ENCODE results near the gene ZNFX1. TPM values are rescaled to one million over a fixed set of nuclear protein-coding genes. Genes with fewer than 3 reads are reported as not detected.

ZNFX1 gene
- total and polyA plus RNA-seq, 9 of the 15 experiments (the other 6 are each of a cell fraction or from before 2014, with no cell fraction given), result 3.8 to 13.8 (median 10.3) TPM

DNA sequence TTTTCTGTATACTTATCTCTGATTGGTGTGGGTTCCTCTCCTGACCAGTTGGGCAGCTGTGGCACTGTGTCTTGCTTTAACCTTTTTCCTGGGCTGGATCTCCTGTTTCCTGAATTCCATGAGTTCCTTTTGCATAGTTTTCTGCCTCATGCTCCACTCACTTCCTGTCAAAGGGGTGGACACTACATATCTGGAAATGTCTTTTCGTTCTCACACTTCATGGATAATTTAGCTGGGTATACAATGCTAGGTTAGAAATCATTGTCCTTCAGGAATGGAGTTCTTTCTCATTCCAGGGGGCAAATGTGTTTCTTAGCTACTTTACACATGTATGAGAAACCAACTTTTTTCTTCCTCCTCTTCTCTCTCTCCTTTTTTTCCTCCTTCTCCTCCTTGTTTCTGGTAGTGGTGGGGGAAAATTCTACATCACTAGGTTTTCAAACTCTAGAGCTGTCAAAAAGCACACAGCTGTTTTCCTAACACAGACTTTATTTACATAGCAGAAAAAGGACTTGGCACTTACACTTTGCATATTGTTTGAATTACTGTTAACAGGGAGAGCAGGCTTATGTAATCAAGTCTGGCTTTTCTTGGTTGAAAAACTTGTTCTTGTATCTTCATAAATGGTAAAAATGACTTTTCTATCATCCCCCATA lies 67.6 kb downstream of the ZNFX1 start (continued):
- TF ChIP-seq TEAD4 (IDR thresholded peaks at IDR 0.05; ENCODE audit: low read length) (no peak), TEAD4 (CRISPR knock-in tag; IDR thresholded peaks at IDR 0.05; ENCODE audit: borderline replicate concordance) (no peak), CBX5 (IDR thresholded peaks at IDR 0.05; ENCODE audit: borderline replicate concordance, low read depth) (peak; percentile 63; the same call in 1 of the 2 replicates), NR2C2 (CRISPR knock-in tag; IDR thresholded peaks at IDR 0.05) (no peak), NR2C2 (tag; IDR thresholded peaks at IDR 0.05) (no peak), TRIM24 (IDR thresholded peaks at IDR 0.05) (peak; percentile 31 to 55; a peak in 1 of 4 replicates), STAG1 (CRISPR knock-in tag; IDR thresholded peaks at IDR 0.05; ENCODE audit: borderline replicate concordance) (no peak), TEAD2 (tag; IDR thresholded peaks at IDR 0.05) (no peak), KDM1A (IDR thresholded peaks at IDR 0.05) (no peak), POLR3G (IDR thresholded peaks at IDR 0.05; ENCODE audit: extremely low read depth, insufficient read length, insufficient replicate concordance) (no peak), SMAD2 (IDR thresholded peaks at IDR 0.05; ENCODE audit: low read depth, low read length) (no peak), SRSF3 (IDR thresholded peaks at IDR 0.05; ENCODE audit: insufficient read depth, low read length) (no peak), ZFP1 (CRISPR knock-in tag; IDR thresholded peaks at IDR 0.05) (peak; percentile 85), SOX6 (IDR thresholded peaks at IDR 0.05) (no peak), TRIM28 (IDR thresholded peaks at IDR 0.05) (peak; percentile 77; the same call in 1 of the 2 replicates), NCOA6 (IDR thresholded peaks at IDR 0.05) (no peak)
- TF ChIP-seq, protein P1, sequence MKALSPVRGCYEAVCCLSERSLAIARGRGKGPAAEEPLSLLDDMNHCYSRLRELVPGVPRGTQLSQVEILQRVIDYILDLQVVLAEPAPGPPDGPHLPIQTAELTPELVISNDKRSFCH (CRISPR knock-in tag; IDR thresholded peaks at IDR 0.05), result no peak
- TF ChIP-seq, protein P1 (tag; IDR thresholded peaks at IDR 0.05), result no peak
- TF ChIP-seq, protein P2, sequence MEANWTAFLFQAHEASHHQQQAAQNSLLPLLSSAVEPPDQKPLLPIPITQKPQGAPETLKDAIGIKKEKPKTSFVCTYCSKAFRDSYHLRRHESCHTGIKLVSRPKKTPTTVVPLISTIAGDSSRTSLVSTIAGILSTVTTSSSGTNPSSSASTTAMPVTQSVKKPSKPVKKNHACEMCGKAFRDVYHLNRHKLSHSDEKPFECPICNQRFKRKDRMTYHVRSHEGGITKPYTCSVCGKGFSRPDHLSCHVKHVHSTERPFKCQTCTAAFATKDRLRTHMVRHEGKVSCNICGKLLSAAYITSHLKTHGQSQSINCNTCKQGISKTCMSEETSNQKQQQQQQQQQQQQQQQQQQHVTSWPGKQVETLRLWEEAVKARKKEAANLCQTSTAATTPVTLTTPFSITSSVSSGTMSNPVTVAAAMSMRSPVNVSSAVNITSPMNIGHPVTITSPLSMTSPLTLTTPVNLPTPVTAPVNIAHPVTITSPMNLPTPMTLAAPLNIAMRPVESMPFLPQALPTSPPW (CRISPR knock-in tag; IDR thresholded peaks at IDR 0.05), result no peak
- TF ChIP-seq, protein P3, sequence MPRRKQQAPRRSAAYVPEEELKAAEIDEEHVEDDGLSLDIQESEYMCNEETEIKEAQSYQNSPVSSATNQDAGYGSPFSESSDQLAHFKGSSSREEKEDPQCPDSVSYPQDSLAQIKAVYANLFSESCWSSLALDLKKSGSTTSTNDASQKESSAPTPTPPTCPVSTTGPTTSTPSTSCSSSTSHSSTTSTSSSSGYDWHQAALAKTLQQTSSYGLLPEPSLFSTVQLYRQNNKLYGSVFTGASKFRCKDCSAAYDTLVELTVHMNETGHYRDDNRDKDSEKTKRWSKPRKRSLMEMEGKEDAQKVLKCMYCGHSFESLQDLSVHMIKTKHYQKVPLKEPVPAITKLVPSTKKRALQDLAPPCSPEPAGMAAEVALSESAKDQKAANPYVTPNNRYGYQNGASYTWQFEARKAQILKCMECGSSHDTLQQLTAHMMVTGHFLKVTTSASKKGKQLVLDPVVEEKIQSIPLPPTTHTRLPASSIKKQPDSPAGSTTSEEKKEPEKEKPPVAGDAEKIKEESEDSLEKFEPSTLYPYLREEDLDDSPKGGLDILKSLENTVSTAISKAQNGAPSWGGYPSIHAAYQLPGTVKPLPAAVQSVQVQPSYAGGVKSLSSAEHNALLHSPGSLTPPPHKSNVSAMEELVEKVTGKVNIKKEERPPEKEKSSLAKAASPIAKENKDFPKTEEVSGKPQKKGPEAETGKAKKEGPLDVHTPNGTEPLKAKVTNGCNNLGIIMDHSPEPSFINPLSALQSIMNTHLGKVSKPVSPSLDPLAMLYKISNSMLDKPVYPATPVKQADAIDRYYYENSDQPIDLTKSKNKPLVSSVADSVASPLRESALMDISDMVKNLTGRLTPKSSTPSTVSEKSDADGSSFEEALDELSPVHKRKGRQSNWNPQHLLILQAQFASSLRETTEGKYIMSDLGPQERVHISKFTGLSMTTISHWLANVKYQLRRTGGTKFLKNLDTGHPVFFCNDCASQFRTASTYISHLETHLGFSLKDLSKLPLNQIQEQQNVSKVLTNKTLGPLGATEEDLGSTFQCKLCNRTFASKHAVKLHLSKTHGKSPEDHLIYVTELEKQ (CRISPR knock-in tag; IDR thresholded peaks at IDR 0.05), result no peak
- TF ChIP-seq, protein P4, sequence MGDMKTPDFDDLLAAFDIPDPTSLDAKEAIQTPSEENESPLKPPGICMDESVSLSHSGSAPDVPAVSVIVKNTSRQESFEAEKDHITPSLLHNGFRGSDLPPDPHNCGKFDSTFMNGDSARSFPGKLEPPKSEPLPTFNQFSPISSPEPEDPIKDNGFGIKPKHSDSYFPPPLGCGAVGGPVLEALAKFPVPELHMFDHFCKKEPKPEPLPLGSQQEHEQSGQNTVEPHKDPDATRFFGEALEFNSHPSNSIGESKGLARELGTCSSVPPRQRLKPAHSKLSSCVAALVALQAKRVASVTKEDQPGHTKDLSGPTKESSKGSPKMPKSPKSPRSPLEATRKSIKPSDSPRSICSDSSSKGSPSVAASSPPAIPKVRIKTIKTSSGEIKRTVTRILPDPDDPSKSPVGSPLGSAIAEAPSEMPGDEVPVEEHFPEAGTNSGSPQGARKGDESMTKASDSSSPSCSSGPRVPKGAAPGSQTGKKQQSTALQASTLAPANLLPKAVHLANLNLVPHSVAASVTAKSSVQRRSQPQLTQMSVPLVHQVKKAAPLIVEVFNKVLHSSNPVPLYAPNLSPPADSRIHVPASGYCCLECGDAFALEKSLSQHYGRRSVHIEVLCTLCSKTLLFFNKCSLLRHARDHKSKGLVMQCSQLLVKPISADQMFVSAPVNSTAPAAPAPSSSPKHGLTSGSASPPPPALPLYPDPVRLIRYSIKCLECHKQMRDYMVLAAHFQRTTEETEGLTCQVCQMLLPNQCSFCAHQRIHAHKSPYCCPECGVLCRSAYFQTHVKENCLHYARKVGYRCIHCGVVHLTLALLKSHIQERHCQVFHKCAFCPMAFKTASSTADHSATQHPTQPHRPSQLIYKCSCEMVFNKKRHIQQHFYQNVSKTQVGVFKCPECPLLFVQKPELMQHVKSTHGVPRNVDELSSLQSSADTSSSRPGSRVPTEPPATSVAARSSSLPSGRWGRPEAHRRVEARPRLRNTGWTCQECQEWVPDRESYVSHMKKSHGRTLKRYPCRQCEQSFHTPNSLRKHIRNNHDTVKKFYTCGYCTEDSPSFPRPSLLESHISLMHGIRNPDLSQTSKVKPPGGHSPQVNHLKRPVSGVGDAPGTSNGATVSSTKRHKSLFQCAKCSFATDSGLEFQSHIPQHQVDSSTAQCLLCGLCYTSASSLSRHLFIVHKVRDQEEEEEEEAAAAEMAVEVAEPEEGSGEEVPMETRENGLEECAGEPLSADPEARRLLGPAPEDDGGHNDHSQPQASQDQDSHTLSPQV (IDR thresholded peaks at IDR 0.05), result no peak
